ENCODE measurements around the gene RFTN1. TPM values are rescaled to one million over a fixed set of nuclear protein-coding genes. Genes with fewer than 3 reads are reported as not detected.
"Not testable (repeated sequence)": the region's sequence is repeated elsewhere in the genome, so short reads cannot be mapped to it uniquely, and the experiment has no call there.

Gene RFTN1
- total RNA-seq, 2 experiments from 2014 or later, result 64.4 to 66.7 TPM

DNA sequence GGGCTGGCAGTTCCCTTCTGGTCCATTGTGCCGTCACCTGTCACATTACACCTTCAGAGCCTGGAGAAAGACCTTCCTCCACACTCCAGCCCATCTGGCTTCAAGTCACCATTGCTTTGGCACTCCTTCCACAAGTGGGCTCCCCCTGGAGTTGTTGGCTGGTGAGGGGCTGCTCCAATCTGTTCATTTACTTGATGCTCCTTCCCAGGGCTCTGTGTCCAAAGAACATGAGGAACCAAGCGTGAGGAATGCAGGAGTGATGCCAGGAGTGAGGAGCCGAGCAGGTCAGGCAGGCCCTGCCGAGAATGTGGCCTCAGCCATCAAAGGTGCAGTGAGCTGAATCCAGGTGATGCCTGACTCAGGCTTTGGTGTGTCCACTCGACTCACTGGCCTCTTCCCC is 191.3 kb downstream of the RFTN1 start:
- POLR2A ChIA-PET, result interaction anchor here (0.7 to 2.2 kb wide), 4 partner anchors 16 to 190 kb away, joined by 3 to 6 read pairs (median 5); no protein-coding TSS in a partner anchor
- H3K4me3 Mint-ChIP-seq, result no peak overlapping the region
- H3K36me3 Mint-ChIP-seq, result peaks cover 45% of the 10 kb centered on the region
- no peaks in the 10 kb centered on the region for H3K9me3 Mint-ChIP-seq
- ATAC-seq (ENCODE audit: low read depth), result no peak
- DNase-seq, result no peak
- H3K27ac Mint-ChIP-seq, result peak overlapping the region; percentile 68
- H3K27me3 Mint-ChIP-seq, result no peaks in the 10 kb centered on the region
- H3K4me1 Mint-ChIP-seq, result peaks cover 47% of the 10 kb centered on the region

DNA sequence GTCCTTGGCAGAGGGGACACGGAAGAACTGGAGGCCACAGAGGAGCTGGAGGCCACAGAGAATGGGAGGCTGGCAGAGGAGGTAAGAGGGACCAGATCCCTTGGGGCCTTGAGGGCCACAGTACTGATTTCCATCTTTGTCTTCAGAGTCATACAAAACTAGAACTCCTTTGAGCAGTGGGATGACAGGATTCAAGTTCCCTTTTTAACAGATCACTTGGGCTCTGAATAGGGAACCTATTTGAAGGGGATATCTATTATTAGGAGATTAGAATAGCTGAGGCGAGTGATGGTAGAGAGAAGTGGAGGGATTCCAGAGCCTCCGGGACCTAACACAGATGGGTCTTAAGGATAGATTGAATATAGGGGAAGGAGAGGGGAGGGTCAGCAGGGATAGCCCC is 192.8 kb downstream of the RFTN1 start:
- peaks cover 62% of the 10 kb centered on the region for H3K4me1 Mint-ChIP-seq
- no peak for DNase-seq
- no peaks in the 10 kb centered on the region for H3K9me3 Mint-ChIP-seq
- H3K27ac Mint-ChIP-seq, result peak overlapping the region; percentile 68
- ATAC-seq (ENCODE audit: low read depth), result no peak
- H3K36me3 Mint-ChIP-seq, result peaks cover 46% of the 10 kb centered on the region
- H3K27me3 Mint-ChIP-seq, result no peaks in the 10 kb centered on the region
- POLR2A ChIA-PET, result interaction anchor here (1.5 to 1.6 kb wide), 2 partner anchors 17 to 20 kb away, joined by 4 to 6 read pairs; no protein-coding TSS in a partner anchor
- H3K4me3 Mint-ChIP-seq, result no peak overlapping the region

- no peak overlapping the region for H3K4me3 Mint-ChIP-seq
- no peaks in the 10 kb centered on the region for H3K9me3 Mint-ChIP-seq
- DNase-seq (no peak), ATAC-seq (ENCODE audit: low read depth) (no peak)
- peak overlapping the region; percentile 83 for H3K27ac Mint-ChIP-seq
- peaks cover 50% of the 10 kb centered on the region for H3K36me3 Mint-ChIP-seq
- H3K4me1 Mint-ChIP-seq, result peaks cover 68% of the 10 kb centered on the region
- POLR2A ChIA-PET, result interaction anchor here (1.2 to 10.1 kb wide), 3 partner anchors 27 to 55 kb away, joined by 3 to 141 read pairs (median 5); partner anchors contain the start of genes DPH3 and OXNAD1
- no peaks in the 10 kb centered on the region for H3K27me3 Mint-ChIP-seq
Measured at GRCh38 chr3:16319723-16320122, 193.8 kb downstream of the RFTN1 start.

DNA sequence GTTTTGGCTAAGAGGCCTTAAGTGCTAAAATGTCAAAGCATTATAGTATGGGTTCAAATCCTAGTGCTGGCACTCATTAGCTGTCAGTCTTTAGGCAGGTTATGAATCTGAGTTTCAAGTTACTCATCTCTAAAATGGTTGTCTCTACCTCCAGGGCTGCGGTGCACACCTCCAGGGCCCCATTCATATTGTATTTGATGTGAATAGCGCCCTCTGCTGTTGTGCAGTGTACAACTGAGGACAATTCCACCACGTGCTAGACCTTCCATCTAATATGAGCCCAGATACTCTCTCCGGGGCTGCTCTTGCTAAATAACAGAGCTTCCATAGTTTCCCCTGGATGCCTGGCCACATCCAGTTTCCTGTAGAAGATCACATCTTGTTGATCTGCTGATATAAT is 194.2 kb downstream of the RFTN1 start:
- ATAC-seq (ENCODE audit: low read depth) (peak; percentile 83), DNase-seq (peak; percentile 60)
- peak overlapping the region; percentile 28 for H3K4me3 Mint-ChIP-seq
- H3K9me3 Mint-ChIP-seq, result no peaks in the 10 kb centered on the region
- peaks cover 71% of the 10 kb centered on the region for H3K4me1 Mint-ChIP-seq
- H3K36me3 Mint-ChIP-seq, result peaks cover 49% of the 10 kb centered on the region
- H3K27ac Mint-ChIP-seq, result peak overlapping the region; percentile 83
- no peaks in the 10 kb centered on the region for H3K27me3 Mint-ChIP-seq
- POLR2A ChIA-PET, result interaction anchor here (0.7 to 10.1 kb wide), 5 partner anchors 17 to 54 kb away, joined by 3 to 141 read pairs (median 5); partner anchors contain the start of genes DPH3 and OXNAD1

- H3K4me3 Mint-ChIP-seq, result peak overlapping the region; percentile 52
- no peak for ATAC-seq (ENCODE audit: low read depth)
- POLR2A ChIA-PET, result interaction anchor here (0.9 to 10.1 kb wide), 5 partner anchors 20 to 50 kb away, joined by 3 to 141 read pairs (median 5); no protein-coding TSS in a partner anchor
Measured at GRCh38 chr3:16318176-16318575, 195.3 kb downstream of the RFTN1 start.

DNA sequence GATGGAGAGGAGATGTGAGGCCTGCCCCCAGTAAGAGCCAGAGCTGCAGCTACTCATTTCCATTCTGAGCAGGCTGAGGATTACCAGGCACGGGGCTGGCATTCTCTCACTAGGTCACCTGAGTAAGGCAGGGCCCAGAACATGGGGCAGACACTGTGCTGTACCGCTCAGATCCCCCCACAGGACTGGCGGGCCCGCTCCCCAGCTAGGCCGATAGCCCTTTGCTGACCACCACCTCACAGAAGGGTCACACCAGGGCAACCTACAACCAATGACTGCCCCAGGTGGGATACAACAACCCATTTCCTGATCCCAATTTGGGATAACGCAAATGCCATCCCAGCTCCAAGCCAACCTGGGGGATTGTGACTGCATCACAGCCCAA is 195.9 kb downstream of the RFTN1 start:
- POLR2A ChIA-PET, result interaction anchor here (0.9 to 10.1 kb wide), 6 partner anchors 16 to 49 kb away, joined by 3 to 141 read pairs (median 4); no protein-coding TSS in a partner anchor
- Mint-ChIP-seq H3K27me3 (no peaks in the 10 kb centered on the region), H3K4me1 (peaks cover 80% of the 10 kb centered on the region), H3K9me3 (no peaks in the 10 kb centered on the region), H3K4me3 (peak overlapping the region; percentile 52), H3K27ac (peak overlapping the region; percentile 83), H3K36me3 (peaks cover 47% of the 10 kb centered on the region)
- DNase-seq (no peak), ATAC-seq (ENCODE audit: low read depth) (no peak)

More at GRCh38 chr3:16318176-16318575, 195.3 kb downstream of the RFTN1 start:
- peaks cover 78% of the 10 kb centered on the region for H3K4me1 Mint-ChIP-seq
- no peaks in the 10 kb centered on the region for H3K27me3 Mint-ChIP-seq
- peaks cover 47% of the 10 kb centered on the region for H3K36me3 Mint-ChIP-seq
- peak overlapping the region; percentile 83 for H3K27ac Mint-ChIP-seq
- no peaks in the 10 kb centered on the region for H3K9me3 Mint-ChIP-seq
- DNase-seq, result no peak

- ATAC-seq (ENCODE audit: low read depth) (peak; percentile 15), DNase-seq (no peak)
- POLR2A ChIA-PET, result interaction anchor here (0.9 to 10.1 kb wide), 8 partner anchors 13 to 52 kb away, joined by 3 to 141 read pairs (median 4); partner anchors contain the start of genes DPH3 and OXNAD1
- H3K4me1 Mint-ChIP-seq, result peaks cover 85% of the 10 kb centered on the region
- no peaks in the 10 kb centered on the region for H3K27me3 Mint-ChIP-seq
- H3K27ac Mint-ChIP-seq, result peak overlapping the region; percentile 83
- no peaks in the 10 kb centered on the region for H3K9me3 Mint-ChIP-seq
- H3K36me3 Mint-ChIP-seq, result peaks cover 50% of the 10 kb centered on the region
- peak overlapping the region; percentile 52 for H3K4me3 Mint-ChIP-seq
Measured at GRCh38 chr3:16316847-16317560, 196.5 kb downstream of the RFTN1 start.

DNA sequence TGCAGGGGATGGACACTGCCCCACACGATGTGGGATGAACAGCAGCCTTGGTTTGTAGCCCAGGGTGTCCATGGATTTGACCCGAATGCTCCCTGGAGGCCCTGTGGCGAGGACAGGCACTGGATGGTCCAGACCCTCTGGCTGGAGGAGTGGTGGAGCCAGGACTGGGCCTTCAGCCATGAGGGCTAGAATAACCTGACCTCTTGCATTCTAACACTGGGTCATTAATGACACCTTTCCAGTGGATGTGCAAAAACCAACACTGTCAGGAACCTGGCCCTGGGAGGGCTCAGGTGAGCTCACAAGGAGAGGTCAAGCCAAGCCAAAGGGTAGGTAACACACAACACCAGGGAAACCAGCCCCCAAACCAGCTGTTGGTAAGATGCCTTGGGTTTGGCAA is 197.1 kb downstream of the RFTN1 start:
- peak overlapping the region; percentile 52 for H3K4me3 Mint-ChIP-seq
- DNase-seq (no peak), ATAC-seq (ENCODE audit: low read depth) (no peak)
- H3K36me3 Mint-ChIP-seq, result peaks cover 52% of the 10 kb centered on the region
- H3K9me3 Mint-ChIP-seq, result no peaks in the 10 kb centered on the region
- H3K4me1 Mint-ChIP-seq, result peaks cover 88% of the 10 kb centered on the region
- POLR2A ChIA-PET, result interaction anchor here (0.9 to 10.1 kb wide), 6 partner anchors 13 to 52 kb away, joined by 3 to 141 read pairs (median 4); partner anchors contain the start of genes DPH3 and OXNAD1
- no peaks in the 10 kb centered on the region for H3K27me3 Mint-ChIP-seq
- peak overlapping the region; percentile 83 for H3K27ac Mint-ChIP-seq

GRCh38 chr3:16315623-16316022 is 197.9 kb downstream of the RFTN1 start:
- H3K4me3 Mint-ChIP-seq, result peak overlapping the region; percentile 39
- peak overlapping the region; percentile 83 for H3K27ac Mint-ChIP-seq
- DNase-seq (no peak), ATAC-seq (ENCODE audit: low read depth) (no peak)
- H3K4me1 Mint-ChIP-seq, result peaks cover 85% of the 10 kb centered on the region
- H3K36me3 Mint-ChIP-seq, result peaks cover 46% of the 10 kb centered on the region
- no peaks in the 10 kb centered on the region for H3K27me3 Mint-ChIP-seq
- POLR2A ChIA-PET, result interaction anchor here (0.5 to 10.1 kb wide), 6 partner anchors 9 to 51 kb away, joined by 3 to 141 read pairs (median 6); partner anchors contain the start of genes DPH3 and OXNAD1
- H3K9me3 Mint-ChIP-seq, result no peaks in the 10 kb centered on the region

GRCh38 chr3:16313886-16314645 is 199.4 kb downstream of the RFTN1 start:
- Mint-ChIP-seq H3K27ac (peak overlapping the region; percentile 83), H3K9me3 (no peaks in the 10 kb centered on the region)

DNA sequence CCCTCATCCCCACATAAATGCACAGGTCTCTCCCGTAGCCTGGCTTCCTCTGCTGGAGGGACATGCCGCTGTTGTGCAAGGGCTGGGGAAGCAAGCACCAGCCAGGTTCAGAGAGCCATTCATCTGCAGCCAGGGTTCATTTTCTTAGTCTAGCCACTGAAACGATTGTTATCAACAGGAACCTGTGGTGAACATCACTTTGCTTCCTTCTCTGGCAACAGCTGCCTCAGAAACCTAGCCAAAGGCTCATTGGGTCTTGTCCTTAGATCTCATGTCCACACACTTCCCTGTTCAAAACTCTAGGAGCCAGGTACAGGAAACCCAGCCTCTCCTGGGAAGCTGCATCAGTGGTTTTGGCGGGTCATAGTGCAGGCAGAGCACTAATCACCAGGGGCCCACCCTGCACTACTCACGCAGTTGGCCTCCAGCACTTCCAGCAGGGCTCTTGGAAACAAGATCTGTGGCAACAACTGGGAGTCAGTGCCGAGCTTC is 201.5 kb downstream of the RFTN1 start:
- DNase-seq (peak; percentile 60), ATAC-seq (ENCODE audit: low read depth) (peak; percentile 75)
- Mint-ChIP-seq H3K4me1 (peaks cover 82% of the 10 kb centered on the region), H3K9me3 (no peaks in the 10 kb centered on the region), H3K4me3 (peak overlapping the region; percentile 73), H3K27me3 (no peaks in the 10 kb centered on the region), H3K27ac (peak overlapping the region; percentile 86), H3K36me3 (peaks cover 45% of the 10 kb centered on the region)
- POLR2A ChIA-PET, result interaction anchor here (1.7 to 10.1 kb wide), 5 partner anchors 10 to 200 kb away, joined by 5 to 141 read pairs (median 14); partner anchors contain the start of genes DPH3 and OXNAD1

More at GRCh38 chr3:16313886-16314645, 199.4 kb downstream of the RFTN1 start:
- no peak for ATAC-seq (ENCODE audit: low read depth)
- H3K36me3 Mint-ChIP-seq, result peaks cover 39% of the 10 kb centered on the region
- no peak for DNase-seq
- POLR2A ChIA-PET, result interaction anchor here (0.9 to 10.1 kb wide), 6 partner anchors 12 to 49 kb away, joined by 3 to 141 read pairs (median 11); partner anchors contain the start of genes DPH3 and OXNAD1
- no peaks in the 10 kb centered on the region for H3K27me3 Mint-ChIP-seq
- H3K4me1 Mint-ChIP-seq, result peaks cover 85% of the 10 kb centered on the region
- H3K4me3 Mint-ChIP-seq, result peak overlapping the region; percentile 46

DNA sequence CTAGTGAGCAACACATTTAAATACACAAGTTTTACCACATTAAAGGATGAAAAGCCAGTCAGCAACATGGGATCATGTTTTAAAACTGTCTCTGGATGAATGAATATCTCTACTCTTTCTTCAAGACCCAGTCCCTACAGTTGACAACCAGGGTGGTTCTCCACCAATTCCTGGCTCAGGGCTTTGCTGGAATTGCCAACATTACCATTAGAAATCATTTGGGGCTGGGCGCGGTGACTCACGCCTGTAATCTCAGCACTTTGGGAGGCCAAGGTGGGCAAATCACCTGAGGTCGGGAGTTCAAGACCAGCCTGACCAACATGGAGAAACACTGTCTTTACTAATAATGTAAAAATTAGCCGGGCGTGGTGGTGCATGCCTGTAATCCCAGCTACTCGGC is 203.0 kb downstream of the RFTN1 start:
- not testable (repeated sequence) for DNase-seq; ATAC-seq (ENCODE audit: low read depth); H3K9me3 Mint-ChIP-seq; H3K27me3 Mint-ChIP-seq
- peak overlapping the region; percentile 15 for H3K4me3 Mint-ChIP-seq
- peaks cover 82% of the 10 kb centered on the region for H3K4me1 Mint-ChIP-seq
- H3K27ac Mint-ChIP-seq, result peak overlapping the region; percentile 95
- POLR2A ChIA-PET, result interaction anchor here (0.7 to 10.1 kb wide), 5 partner anchors 9 to 171 kb away, joined by 4 to 141 read pairs (median 4); no protein-coding TSS in a partner anchor
- peaks cover 44% of the 10 kb centered on the region for H3K36me3 Mint-ChIP-seq

Data from activated naive CD8-positive, alpha-beta T cell treated with anti-CD3 and anti-CD28 coated beads, Interleukin-2, amount 10 ng/mL, durations not matched to agents 7 days and 5 days (primary cell).